Activated T-helper 1 cell treated with Interleukin-2 at 50 U/mL for 16 hours (primary cell): ENCODE measurements around the gene SIAH2.

Source experiments
- DNase-seq: peaks from one replicate; pipeline ENCODE4 v3.0.0-alpha.2; 2020; ENCODE audit warnings: low read depth

SIAH2 gene

GRCh38 chr3:150747886-150748683 lies 14.9 kb downstream of the SIAH2 start:
- DNase-seq: no peak

DNA sequence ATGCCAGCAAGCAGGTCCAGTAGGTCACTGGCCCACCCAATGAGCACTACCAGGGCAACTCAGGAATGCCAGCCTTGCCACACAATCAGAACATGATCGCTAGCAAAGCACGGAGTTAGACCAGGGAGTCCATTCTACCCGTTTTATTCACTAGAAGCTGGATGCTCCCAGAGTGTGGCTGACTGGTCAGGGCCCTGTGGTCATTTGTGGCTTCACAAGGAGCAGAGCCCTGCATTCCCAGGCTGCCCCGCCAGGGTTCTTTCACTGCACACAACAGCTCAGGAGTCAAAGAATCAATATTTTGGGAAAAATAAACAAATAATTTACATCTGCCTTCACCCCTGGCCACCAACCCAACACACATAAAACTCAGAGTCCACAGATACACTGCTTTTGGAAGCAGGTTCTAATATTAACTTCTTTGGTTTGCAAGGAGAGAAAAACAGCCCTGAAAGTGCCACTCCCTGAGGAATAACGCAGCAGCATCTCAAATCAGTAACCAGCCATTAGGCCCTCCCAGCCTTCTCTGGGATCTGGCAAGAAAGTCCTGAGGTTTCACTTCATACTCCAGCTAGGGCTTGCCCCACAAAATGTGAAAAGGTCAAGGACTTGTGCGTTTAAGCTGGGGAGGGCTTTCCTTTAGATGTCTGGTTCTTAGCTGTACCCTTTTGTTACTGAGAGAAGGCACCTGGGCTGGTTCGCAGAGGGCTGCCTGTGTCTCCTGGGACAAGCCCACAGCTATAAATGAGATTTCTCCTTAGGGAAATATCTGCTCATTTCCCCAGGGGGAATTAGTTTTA lies 16.0 kb downstream of the SIAH2 start:
- no peak for DNase-seq

GRCh38 chr3:150745832-150746231 lies 17.1 kb downstream of the SIAH2 start:
- no peak for DNase-seq

DNA sequence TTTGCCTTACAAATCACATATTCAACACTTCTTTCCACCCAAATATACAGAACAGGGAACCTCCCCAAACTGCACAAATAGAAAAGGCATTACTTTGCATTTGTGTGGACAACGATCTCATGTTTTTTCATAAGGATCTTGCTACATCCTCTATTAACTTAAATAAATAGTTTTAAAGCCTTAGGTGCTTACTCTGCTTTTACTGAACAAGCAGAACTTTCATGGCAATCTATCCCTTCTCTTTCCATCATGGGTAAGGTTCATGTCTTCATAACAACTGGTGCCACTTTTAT lies 18.1 kb downstream of the SIAH2 start:
- DNase-seq: no peak

- no peak for DNase-seq
These were observed 18.7 kb downstream of the SIAH2 start for GRCh38 chr3:150744041-150744918.

DNA sequence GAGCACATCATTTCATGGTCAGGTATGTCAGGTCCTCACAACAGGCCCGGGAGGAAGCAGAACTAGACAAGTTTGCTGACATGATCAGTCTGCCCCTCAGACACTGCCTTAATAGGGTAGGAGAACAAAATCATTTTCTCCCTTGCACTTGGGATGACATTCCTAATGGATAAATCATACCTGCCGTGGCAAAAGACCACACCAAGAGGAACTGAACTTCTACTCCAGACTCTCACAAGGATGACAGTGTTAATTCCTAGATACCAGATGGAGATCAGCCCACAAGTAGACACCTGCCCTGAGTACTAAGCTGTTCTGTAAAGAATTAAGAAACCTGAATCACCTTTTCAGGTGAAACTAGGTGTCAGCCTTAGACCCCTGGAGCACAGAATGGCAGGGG lies 19.5 kb downstream of the SIAH2 start:
- DNase-seq: no peak

GRCh38 chr3:150742679-150743078 lies 20.3 kb downstream of the SIAH2 start:
- no peak for DNase-seq

DNA sequence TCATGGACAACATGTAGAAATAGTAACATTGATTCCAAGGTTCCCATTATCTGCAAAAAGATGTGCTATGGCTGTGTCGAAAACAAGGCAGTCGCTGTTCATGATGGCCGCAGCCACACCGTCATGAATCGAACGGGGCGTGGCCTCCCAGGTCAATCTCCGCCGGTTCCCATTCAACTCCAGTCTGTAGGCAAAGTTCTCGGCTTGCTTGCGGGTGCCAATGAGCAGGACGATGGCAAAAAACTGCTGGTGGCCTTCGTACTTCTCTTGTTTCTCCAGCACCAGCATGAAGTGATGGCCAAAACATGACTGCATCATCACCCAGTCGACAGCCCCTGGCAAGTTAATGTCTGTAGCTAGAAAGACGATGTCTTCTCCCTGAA lies 20.8 kb downstream of the SIAH2 start:
- DNase-seq: no peak

- DNase-seq: no peak
These were observed 21.4 kb downstream of the SIAH2 start for GRCh38 chr3:150741497-150742140.

DNA sequence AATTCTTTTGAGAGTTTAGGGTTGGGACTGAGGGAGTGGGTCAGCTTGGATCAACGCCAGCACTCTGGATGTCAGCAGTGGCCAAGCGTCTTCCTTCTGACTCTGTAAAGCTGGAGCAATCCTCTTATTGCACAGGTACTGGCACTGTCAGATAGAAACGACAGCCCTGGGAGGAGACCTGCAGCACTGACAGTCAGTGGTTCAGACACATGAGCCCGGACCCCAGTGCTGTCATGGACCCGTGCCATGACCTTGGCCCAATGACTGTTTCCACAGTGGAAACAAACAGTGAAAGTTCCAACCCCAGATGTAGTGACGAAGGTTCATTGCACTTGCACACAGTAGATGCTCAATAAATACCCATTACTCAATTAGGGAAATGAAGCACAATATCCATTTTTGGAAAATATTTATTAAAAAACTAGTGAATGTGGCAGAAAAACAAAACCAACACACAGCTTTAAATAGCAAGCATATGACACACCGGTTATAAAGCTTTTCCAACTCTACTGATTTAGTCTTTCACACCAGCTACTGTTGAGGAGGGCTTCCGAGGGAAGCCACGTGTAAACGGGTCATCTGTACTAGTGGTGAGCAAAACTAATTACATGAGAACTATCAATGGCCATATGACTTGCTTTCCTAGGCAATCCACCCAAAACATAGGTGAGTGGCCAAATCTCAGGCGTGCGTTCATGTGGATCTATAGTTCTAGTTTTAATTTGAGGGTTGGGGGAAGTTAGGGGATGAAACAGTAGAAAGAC lies 22.1 kb downstream of the SIAH2 start:
- no peak for DNase-seq

GRCh38 chr3:150739877-150740645 lies 22.9 kb downstream of the SIAH2 start:
- DNase-seq: no peak

- no peak for DNase-seq
These were observed 23.6 kb downstream of the SIAH2 start for GRCh38 chr3:150739200-150739863.

GRCh38 chr3:150738688-150739087 lies 24.3 kb downstream of the SIAH2 start:
- no peak for DNase-seq

DNA sequence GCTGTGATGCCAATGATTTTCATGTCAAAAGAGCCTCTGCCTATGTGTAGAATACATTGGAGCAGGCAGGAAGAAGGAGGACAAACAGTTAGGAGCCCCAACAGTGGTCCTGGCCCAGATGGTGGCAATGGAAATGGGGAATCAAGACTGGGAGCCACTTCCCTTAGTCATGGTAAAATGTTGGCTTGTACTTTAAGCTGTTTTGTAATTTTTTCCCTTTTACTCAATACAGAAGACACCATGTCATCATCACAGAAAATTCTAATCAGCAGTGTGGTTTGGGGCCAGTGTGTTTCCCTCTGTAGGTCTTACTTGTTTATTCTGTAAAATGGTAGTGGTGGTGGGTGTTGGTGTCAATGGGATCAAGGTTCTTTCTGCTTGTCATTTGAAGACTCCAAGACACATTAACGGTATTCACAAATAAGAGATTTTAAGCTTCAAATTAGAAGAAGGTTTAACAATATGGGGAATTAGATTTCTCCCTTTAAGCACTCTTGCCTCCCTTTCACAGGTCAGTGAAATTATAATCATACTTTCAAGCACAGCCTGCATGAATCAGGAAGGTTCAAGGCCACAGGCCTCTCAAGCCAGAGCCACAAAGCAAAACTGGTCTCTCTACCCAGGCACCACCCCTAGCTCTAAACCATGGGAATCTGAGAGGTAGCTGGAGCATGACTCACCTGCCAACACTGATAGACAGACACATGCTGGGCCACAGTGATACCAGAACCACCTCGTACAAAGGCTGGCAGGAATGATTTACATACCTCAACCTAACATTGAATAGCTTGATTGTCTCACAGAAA lies 24.9 kb downstream of the SIAH2 start:
- DNase-seq: no peak

DNA sequence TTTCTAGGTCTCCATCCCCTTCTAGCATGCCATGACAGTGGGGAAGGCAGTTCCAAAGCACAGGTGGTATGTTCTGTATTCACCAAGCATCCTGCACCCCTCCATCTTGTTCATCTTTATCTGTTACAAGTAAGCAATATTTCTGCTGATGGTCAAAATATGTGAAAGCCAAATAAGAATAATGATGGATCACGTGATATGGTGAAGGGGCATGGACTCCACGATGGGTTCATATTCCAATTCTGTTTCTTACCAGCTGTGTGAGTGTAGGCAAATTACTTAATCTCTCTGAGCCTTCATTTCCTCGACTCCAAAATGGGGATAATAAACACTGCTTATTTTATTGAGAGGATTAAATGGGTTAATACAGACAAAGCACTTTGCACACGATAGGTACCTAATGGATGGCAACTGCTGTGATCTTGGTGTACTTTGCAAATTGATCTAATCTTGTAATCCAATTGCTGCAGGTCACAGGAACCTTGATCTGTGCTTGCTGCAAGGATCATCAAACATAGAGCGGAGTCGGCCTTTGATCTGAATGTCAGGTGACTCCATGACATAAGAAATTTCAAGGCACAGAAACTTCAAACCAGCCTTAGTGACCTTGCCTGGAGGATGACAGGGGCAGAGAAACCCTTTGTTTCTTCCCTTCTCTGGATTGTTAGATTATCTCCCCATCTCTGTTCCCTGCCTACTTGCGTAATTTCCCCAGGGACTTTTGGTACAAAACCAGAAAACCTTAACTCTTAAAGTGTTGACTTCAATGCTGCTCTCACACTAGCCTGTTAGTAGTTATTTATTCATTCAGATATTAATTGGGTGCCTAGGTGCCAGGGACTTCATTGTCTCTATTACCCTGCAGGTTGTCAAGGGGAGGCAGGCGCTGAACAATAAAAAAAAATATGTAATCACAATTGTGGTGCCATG lies 25.8 kb downstream of the SIAH2 start:
- DNase-seq: no peak

DNA sequence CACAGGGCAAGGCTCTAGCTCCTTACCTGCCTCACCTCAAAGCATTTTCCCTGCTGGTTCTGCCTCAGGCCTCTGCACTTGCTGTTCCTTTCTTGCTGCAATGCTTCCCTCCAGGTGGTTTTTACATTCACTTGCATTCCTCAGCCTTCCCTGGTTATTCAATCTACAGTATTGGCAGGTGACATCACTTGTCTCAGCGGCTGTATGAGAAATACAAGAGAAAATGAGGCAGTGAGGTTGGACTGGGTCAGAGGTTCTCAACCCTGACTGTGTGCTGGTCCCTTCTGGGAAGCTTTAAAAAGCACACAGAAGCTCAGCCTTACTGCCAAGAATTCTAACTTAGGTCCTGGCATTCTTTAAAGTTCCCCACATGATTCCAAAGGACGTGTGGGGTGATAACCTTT lies 26.7 kb downstream of the SIAH2 start:
- no peak for DNase-seq

DNA sequence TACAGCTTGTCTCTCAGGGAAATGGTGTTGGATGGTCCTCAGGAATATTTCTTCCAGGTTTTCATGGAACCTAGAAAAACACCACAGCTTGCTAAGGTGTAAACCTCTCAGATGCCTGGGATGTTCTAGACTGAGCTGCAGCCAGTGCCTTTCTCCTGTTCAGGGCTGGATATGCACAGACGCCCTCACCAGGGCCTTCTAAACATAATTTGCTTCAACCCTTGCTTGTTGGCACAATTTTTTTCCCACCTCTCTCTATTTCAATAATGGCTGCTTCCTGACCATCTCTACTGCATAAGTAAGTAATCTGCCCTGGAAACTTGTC lies 28.2 kb downstream of the SIAH2 start:
- no peak for DNase-seq
